Central memory CD8-positive, alpha-beta T cell (primary cell): ENCODE data around the gene GRK2.

Source experiments
- ATAC-seq: fragments of 150-1000 bp; cut with Tn5 transposase; replicated peaks from 2 replicates; pipeline ENCODE4 v1.10.0; 2022; ENCODE audit warnings: mild to moderate bottlenecking, moderate FRiP score, moderate number of reproducible peaks; ENCODE audit not compliant: poor library complexity, severe bottlenecking; ENCODE audit errors: extremely low read depth
- DNase-seq, 2 donors: peaks; one replicate each; pipeline ENCODE4 v3.0.0; 2021; ENCODE audit warnings: low spot score in 2 of 2
- H3K27ac Mint-ChIP-seq: one replicate; pipeline ENCODE4 v1.8.0; 2022; ENCODE audit warnings: low read depth, mild to moderate bottlenecking, moderate library complexity, mixed read lengths
- H3K27me3 Mint-ChIP-seq: one replicate; pipeline ENCODE4 v1.8.0; 2022; ENCODE audit warnings: mixed read lengths
- H3K36me3 Mint-ChIP-seq: one replicate; pipeline ENCODE4 v1.8.0; 2022; ENCODE audit warnings: mild to moderate bottlenecking, moderate library complexity, mixed read lengths; ENCODE audit not compliant: insufficient read depth
- H3K4me1 Mint-ChIP-seq: one replicate; pipeline ENCODE4 v1.8.0; 2022; ENCODE audit warnings: mixed read lengths
- H3K4me3 Mint-ChIP-seq: one replicate; pipeline ENCODE4 v1.8.0; 2022; ENCODE audit warnings: mild to moderate bottlenecking, moderate library complexity, mixed read lengths
- H3K9me3 Mint-ChIP-seq: one replicate; pipeline ENCODE4 v1.8.0; 2022; ENCODE audit warnings: mixed read lengths

The GRK2 gene

DNA sequence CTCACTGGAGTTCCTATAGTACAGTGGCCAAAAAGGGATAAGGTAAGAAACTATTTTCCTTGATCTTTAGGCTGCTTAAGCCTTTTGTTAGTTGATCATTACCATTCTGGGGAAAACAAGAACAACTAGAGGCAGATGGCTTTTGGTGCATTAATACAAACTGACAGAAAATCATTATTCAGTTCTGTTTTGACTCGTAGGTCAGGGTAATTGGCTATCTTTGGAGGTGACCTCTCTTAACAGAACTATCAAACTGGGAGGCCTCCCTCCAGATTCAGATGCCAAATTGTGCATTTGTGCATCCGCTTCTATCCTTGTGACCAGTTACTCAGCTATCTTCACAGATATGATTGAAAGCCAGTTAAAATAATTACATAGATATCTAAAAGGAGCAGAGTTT is 23.2 kb upstream of the GRK2 start:
- H3K36me3 Mint-ChIP-seq: peaks cover 81% of the 10 kb centered on the region
- H3K4me1 Mint-ChIP-seq: peaks cover 71% of the 10 kb centered on the region
- ATAC-seq: no peak
- H3K27me3 Mint-ChIP-seq: no peaks in the 10 kb centered on the region
- H3K27ac Mint-ChIP-seq: peak overlapping the region; percentile 100
- DNase-seq: no peak
- H3K4me3 Mint-ChIP-seq: peak overlapping the region; percentile 99
- H3K9me3 Mint-ChIP-seq: no peaks in the 10 kb centered on the region

DNA sequence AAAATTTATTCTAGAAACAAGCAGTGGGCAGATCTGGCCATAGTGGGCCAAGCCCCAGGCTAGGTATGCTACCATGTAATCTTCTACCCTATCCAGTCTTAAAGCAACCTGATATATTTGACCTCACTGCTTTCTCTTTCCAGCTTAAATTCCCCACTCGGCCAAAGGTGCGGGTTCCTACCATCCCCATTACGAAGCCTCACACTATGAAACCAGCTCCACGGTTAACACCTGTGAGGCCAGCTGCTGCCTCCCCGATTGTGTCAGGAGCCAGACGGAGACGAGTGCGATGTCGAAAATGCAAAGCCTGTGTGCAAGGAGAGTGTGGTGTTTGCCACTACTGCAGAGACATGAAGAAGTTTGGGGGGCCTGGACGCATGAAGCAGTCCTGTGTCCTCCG is 21.2 kb upstream of the GRK2 start:
- H3K9me3 Mint-ChIP-seq: no peaks in the 10 kb centered on the region

DNA sequence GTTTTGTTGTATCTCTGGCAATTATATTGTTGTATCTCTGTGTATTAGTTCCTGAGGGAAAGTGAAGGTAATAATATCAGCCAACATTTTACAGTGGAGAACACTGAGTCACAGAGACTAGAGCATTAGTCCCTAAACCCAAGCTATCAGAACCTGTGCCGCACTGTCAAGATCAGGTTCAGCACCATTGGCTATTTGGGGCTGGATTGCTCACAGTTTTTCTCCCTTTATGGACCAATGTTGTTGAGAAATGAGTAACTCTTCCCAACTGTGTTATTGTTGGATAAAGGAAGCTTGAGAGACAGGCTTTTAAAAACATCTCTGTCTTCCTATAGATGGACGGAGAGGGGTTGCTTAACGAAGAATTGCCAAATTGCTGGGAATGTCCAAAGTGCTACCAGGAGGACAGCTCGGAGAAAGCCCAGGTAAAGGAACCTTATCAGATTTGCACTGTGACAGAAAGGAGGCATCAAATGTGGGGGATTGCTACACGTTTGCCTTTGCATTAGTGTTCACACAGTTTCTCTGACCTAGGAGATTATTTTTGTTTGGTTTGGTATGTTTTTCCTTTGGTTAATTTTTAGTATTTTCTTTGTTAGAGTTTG is 18.2 kb upstream of the GRK2 start:
- Mint-ChIP-seq H3K9me3 (no peaks in the 10 kb centered on the region), H3K27me3 (no peaks in the 10 kb centered on the region), H3K4me3 (no peak overlapping the region), H3K36me3 (peaks cover 95% of the 10 kb centered on the region), H3K27ac (peak overlapping the region; percentile 75), H3K4me1 (peaks cover 50% of the 10 kb centered on the region)
- ATAC-seq (no peak), DNase-seq (no peak)

More for the DNA sequence above, 21.2 kb upstream of the GRK2 start:
- no peak overlapping the region for H3K4me3 Mint-ChIP-seq
- H3K36me3 Mint-ChIP-seq: peaks cover 95% of the 10 kb centered on the region
- no peak for ATAC-seq
- H3K4me1 Mint-ChIP-seq: peaks cover 65% of the 10 kb centered on the region
- no peak for DNase-seq
- H3K27ac Mint-ChIP-seq: peak overlapping the region; percentile 32
- no peaks in the 10 kb centered on the region for H3K27me3 Mint-ChIP-seq

DNA sequence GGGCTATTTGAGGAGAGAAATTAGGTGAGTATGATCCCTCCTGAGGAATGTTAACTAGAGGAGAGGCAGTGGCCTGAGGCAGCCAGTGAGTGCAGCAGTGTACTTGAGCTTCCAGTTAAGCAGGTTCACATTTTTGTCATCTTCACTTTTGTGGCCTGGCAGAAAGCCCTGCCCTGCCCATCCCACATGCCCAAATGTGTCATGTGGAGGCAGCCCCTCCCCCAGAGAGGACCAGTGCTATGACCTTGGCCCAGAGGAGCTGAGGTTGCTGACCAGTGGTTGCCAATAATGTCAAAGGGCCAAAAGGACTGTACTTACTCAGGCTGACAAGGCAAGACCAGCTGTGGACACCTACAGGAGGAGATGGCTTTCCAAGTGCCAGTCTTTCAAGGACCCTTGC is 17.6 kb upstream of the GRK2 start:
- Mint-ChIP-seq H3K27me3 (no peaks in the 10 kb centered on the region), H3K36me3 (peaks cover 94% of the 10 kb centered on the region), H3K9me3 (no peaks in the 10 kb centered on the region), H3K4me3 (no peak overlapping the region), H3K4me1 (peaks cover 50% of the 10 kb centered on the region), H3K27ac (peak overlapping the region; percentile 75)
- DNase-seq: no peak
- no peak for ATAC-seq

DNA sequence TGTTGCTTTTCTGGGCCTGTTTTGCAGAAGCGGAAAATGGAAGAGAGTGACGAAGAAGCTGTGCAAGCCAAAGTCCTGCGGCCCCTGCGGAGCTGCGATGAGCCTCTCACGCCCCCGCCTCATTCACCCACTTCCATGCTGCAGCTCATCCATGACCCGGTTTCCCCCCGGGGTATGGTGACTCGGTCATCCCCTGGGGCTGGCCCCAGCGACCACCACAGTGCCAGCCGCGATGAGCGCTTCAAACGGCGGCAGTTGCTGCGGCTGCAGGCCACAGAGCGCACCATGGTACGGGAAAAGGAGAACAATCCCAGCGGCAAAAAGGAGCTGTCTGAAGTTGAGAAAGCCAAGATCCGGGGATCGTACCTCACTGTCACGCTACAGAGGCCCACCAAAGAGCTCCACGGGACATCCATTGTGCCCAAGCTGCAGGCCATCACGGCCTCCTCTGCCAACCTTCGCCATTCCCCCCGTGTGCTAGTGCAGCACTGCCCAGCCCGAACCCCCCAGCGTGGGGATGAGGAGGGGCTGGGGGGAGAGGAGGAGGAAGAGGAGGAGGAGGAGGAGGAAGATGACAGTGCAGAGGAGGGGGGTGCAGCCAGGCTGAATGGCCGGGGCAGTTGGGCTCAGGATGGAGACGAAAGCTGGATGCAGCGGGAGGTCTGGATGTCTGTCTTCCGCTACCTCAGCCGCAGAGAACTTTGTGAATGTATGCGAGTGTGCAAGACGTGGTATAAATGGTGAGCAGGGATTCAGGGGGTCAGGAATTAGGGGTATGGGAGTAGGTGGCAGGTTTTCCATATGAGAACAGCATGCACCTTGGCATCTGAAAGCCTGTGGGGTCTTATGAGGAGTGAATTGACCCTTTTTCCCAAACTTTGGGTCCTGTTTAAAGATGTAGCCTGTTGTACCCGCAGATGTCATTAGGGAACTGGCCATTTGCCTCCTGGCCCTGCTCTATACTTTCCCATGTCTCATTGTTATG is 15.9 kb upstream of the GRK2 start:
- peaks cover 50% of the 10 kb centered on the region for H3K4me1 Mint-ChIP-seq
- peak overlapping the region; percentile 75 for H3K27ac Mint-ChIP-seq
- no peak overlapping the region for H3K4me3 Mint-ChIP-seq
- DNase-seq (no peak), ATAC-seq (no peak)
- H3K27me3 Mint-ChIP-seq: no peaks in the 10 kb centered on the region
- no peaks in the 10 kb centered on the region for H3K9me3 Mint-ChIP-seq
- peaks cover 94% of the 10 kb centered on the region for H3K36me3 Mint-ChIP-seq

DNA sequence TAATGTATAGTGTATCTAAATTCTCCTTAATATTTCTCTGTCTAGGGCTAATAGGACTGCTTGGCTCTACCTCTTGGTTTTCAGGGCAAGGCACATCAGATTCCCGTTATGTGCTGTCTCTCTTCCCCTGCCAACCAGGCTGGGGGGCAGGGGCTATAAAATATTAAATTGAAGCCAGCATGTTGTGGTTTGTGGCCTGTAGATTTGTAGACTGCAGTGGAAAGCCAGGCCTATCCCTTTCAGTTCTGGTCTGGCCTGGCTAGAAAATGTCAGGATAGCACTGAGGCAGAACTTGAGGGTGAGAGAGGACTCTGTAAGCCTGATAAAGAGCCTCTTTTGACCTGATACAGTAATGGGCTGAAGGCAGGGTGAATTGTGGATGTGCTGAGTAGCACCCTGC is 14.4 kb upstream of the GRK2 start:
- H3K36me3 Mint-ChIP-seq: peaks cover 92% of the 10 kb centered on the region
- peaks cover 44% of the 10 kb centered on the region for H3K4me1 Mint-ChIP-seq
- no peak for ATAC-seq
- no peak overlapping the region for H3K27ac Mint-ChIP-seq
- H3K4me3 Mint-ChIP-seq: no peak overlapping the region
- H3K9me3 Mint-ChIP-seq: no peaks in the 10 kb centered on the region
- no peak for DNase-seq
- no peaks in the 10 kb centered on the region for H3K27me3 Mint-ChIP-seq

DNA sequence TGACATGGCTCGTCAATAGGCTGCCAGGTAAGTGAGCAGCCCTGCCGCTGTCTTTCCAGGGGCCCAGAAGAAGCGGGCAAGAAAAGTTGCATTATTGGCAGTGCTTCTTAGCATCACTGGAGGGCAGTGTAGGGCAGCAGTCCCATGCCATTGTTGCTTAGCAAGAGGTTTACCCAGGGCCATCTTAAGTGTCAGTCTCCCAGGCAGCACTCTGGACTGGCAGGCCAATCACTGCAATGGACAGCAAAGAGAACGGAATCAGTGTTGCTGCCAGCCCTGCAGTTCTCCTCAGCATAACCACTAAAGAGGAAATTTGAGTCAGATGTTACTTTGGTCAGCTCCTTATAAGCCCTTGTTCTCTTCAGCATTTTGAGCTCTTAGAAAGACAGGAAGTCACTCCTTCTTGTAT is 13.4 kb upstream of the GRK2 start:
- H3K36me3 Mint-ChIP-seq: peaks cover 90% of the 10 kb centered on the region
- H3K9me3 Mint-ChIP-seq: no peaks in the 10 kb centered on the region
- H3K4me1 Mint-ChIP-seq: peaks cover 44% of the 10 kb centered on the region
- ATAC-seq: peak; percentile 65
- H3K4me3 Mint-ChIP-seq: no peak overlapping the region
- H3K27me3 Mint-ChIP-seq: no peaks in the 10 kb centered on the region
- no peak for DNase-seq
- H3K27ac Mint-ChIP-seq: peak overlapping the region; percentile 35

DNA sequence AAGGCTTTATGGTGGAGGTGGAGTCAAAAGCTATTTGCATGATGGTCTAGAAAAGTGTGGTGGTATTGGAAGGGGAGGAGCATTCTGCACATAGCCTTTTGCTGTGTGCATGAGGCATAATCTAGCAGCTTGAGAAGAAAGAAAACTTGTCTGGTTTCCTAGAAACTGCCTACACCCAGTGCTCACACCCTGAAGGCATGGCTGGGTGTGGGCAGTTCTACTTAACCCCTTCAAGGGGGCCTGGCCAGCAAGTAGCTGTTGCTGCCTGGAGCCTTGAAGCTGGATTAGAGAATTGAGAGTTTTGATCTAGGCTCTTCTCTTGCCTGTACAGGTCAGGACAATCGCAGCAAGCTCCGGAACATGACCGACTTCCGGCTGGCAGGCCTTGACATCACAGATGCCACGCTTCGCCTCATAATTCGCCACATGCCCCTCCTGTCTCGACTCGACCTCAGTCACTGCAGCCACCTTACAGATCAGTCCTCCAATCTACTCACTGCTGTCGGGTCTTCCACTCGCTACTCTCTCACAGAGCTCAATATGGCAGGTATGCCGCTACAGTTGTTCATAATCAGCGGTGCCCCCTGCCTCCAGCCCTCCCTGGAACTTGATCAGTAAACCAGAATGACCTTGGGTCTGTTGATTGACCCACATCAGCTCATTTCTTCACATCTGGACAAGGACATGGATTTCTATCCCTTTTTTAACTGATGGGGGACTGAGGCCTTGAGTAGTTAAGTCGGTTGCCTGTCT is 12.2 kb upstream of the GRK2 start:
- Mint-ChIP-seq H3K36me3 (peaks cover 83% of the 10 kb centered on the region), H3K27ac (peak overlapping the region; percentile 35), H3K4me3 (peak overlapping the region; percentile 40), H3K4me1 (peaks cover 44% of the 10 kb centered on the region), H3K9me3 (no peaks in the 10 kb centered on the region), H3K27me3 (no peaks in the 10 kb centered on the region)
- ATAC-seq: no peak
- no peak for DNase-seq

DNA sequence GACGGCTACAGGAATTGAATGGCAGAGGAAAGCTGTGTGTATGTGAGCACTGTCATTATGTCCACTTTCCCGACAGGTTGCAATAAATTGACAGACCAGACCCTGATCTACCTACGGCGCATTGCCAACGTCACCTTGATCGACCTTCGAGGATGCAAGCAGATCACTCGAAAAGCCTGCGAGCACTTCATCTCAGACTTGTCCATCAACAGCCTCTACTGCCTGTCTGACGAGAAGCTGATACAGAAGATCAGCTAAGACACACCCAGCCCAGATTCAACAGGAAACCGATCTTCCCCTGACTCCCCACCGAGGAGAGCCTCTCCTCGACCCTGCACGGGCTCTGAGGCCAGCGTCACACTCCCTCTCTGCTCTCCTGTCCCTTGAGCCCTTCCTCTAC is 11.5 kb upstream of the GRK2 start:
- no peak for ATAC-seq
- Mint-ChIP-seq H3K27ac (peak overlapping the region; percentile 38), H3K9me3 (no peaks in the 10 kb centered on the region), H3K4me3 (peak overlapping the region; percentile 40), H3K4me1 (peaks cover 42% of the 10 kb centered on the region), H3K27me3 (no peaks in the 10 kb centered on the region), H3K36me3 (peaks cover 75% of the 10 kb centered on the region)
- no peak for DNase-seq

DNA sequence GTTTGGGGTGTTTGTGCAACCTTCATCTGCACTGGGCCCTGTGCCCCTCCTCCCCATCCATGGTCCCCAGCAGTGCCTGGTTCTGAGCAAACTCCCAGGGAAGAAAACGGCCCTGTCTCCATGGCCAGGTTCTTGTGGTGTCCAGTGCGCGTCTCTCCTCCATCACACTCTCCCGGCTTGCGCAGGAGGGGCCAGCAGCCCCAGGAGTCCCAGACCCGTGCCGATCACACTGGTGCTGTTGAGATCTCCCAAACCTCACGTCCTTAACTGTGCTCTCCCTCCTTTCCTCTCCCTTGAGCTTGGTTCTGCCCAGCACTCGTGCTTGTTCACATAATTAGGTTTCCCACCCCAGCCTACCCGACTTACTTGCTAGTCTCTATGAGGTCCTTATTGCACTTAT is 10.9 kb upstream of the GRK2 start:
- DNase-seq (no peak), ATAC-seq (no peak)
- H3K27ac Mint-ChIP-seq: peak overlapping the region; percentile 38
- H3K4me1 Mint-ChIP-seq: peaks cover 42% of the 10 kb centered on the region
- H3K4me3 Mint-ChIP-seq: peak overlapping the region; percentile 13
- peaks cover 71% of the 10 kb centered on the region for H3K36me3 Mint-ChIP-seq
- no peaks in the 10 kb centered on the region for H3K9me3 Mint-ChIP-seq
- H3K27me3 Mint-ChIP-seq: no peaks in the 10 kb centered on the region

DNA sequence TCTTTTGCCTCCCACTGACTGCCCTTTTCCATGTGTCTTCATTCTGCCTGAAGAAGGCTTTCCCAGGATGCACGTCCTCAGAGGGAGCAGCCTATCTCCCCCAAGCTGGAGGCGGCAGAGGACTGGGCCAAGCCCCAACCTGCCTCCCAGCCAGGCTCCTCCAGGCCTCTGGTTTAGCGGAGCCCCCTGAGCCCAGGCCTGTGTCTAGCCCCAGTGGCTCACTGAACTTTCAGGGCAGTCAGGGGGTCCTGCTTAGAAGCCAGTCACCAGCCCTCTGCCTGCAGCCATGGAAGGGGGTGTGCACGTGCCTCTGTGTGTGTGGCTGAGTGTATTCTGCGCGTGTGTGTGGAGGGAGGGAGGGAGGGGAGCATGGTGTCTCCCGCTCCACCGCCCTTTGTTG is 10.4 kb upstream of the GRK2 start:
- peak overlapping the region; percentile 38 for H3K27ac Mint-ChIP-seq
- peaks cover 37% of the 10 kb centered on the region for H3K4me1 Mint-ChIP-seq
- DNase-seq (no peak), ATAC-seq (no peak)
- H3K36me3 Mint-ChIP-seq: peaks cover 66% of the 10 kb centered on the region
- H3K4me3 Mint-ChIP-seq: peak overlapping the region; percentile 13
- H3K27me3 Mint-ChIP-seq: no peaks in the 10 kb centered on the region
- no peaks in the 10 kb centered on the region for H3K9me3 Mint-ChIP-seq

DNA sequence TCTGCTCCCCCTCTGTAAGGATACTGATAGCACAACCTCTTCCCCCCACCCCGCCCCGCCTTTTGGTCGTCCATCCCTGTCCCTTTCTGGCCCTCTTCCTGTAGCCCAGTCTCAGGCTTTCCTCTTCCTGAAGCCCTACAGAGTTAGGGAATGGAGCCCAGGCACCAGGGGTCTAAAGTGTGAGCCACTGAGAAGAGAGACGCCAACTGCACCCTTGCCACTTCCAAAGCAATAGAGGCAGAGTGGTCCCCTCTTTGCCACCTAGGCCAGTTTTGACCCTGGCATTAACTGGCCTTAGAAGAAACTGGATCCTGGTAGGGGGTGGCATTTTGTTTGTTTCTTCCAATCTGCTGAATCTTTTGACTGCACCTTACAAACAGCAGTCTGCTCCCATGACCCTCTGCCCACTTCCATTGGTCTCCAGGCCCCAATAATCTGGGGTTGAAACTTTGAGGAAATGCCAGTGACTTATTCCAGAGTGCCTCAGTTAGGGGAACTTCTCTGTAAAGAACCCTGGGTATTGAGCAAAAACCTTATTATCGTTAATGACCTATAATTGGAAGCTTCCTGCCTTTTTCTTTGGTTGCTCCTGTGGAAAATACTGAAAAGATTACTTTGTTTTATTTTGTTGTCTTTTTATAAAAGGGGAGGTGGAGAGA is 9.7 kb upstream of the GRK2 start:
- Mint-ChIP-seq H3K9me3 (no peaks in the 10 kb centered on the region), H3K36me3 (peaks cover 58% of the 10 kb centered on the region), H3K27ac (peak overlapping the region; percentile 44), H3K4me3 (no peak overlapping the region), H3K27me3 (no peaks in the 10 kb centered on the region), H3K4me1 (peaks cover 37% of the 10 kb centered on the region)
- no peak for DNase-seq
- no peak for ATAC-seq
